ENCODE results near the gene EYA2.
A peak's percentile ranks its signal among the peaks of the same experiment; 100 is the strongest.

The EYA2 gene

GRCh38 chr20:46962452-46963195 is 68.0 kb downstream of the EYA2 start:
- Histone ChIP-seq H2BK15ac (ENCODE audit: low read length) (no peak overlapping the region), H3K4me1 (ENCODE audit: control insufficient read depth in 2 of 2, insufficient read depth in 1 of 2, low read depth in 1 of 2, low read length in 2 of 2) (peaks cover 0 to 2% of the 10 kb centered on the region in 2 donors), H4K8ac (ENCODE audit: low read depth, low read length) (no peak overlapping the region), H3K79me1 (ENCODE audit: low read depth, low read length) (no peaks in the 10 kb centered on the region), H4K91ac (ENCODE audit: low read depth, low read length, poor library complexity) (no peak overlapping the region), H3K18ac (ENCODE audit: low read length) (peak overlapping the region; percentile 32), H2BK120ac (ENCODE audit: low read depth, low read length) (no peak overlapping the region), H2BK5ac (ENCODE audit: low read length) (no peak overlapping the region), H3K36me3 (replicated peaks in 1 of 2; ENCODE audit: control insufficient read depth in 2 of 2, insufficient read depth in 2 of 2, low read length in 2 of 2) (no peaks in the 10 kb centered on the region), H2BK12ac (ENCODE audit: low read length) (no peak overlapping the region), H3K9ac (ENCODE audit: low read depth, low read length, poor library complexity) (no peak overlapping the region), H3K9me3 (replicated peaks in 1 of 2; ENCODE audit: control insufficient read depth in 2 of 2, insufficient read depth in 1 of 2, low read depth in 1 of 2, low read length in 2 of 2) (no peaks in the 10 kb centered on the region), H3K14ac (ENCODE audit: low read length) (no peak overlapping the region), H3K4me2 (ENCODE audit: insufficient read depth, low read length, poor library complexity, severe bottlenecking) (no peak overlapping the region), H2AFZ (ENCODE audit: low read length) (no peak overlapping the region), H3K27ac (replicated peaks; ENCODE audit: low read length) (no peak overlapping the region), H2AK5ac (ENCODE audit: low read depth, low read length) (no peak overlapping the region), H3K23ac (ENCODE audit: low read depth, low read length, poor library complexity) (no peak overlapping the region), H3K27me3 (ENCODE audit: control insufficient read depth in 3 of 3, insufficient read depth in 3 of 3, low read depth in 1 of 3, low read length in 3 of 3) (no peaks in the 10 kb centered on the region), H3K4me3 (ENCODE audit: low read length in 2 of 2) (peak overlapping the region in 1 of 2 donors; percentile 32), H3K4ac (ENCODE audit: low read length) (no peak overlapping the region)
- no CpG with 5 or more reads among the region's 11 CpGs for whole genome bisulfite sequencing, 2 donors (ENCODE audit: extremely low coverage in 2 of 2, insufficient read length in 2 of 2, insufficient replicate concordance in 1 of 2)
- no peak for DNase-seq (ENCODE audit: low spot score)

GRCh38 chr20:46963196-46963529 is 68.5 kb downstream of the EYA2 start:
- Histone ChIP-seq H2BK5ac (ENCODE audit: low read length) (no peak overlapping the region), H4K91ac (ENCODE audit: low read depth, low read length, poor library complexity) (no peak overlapping the region), H3K36me3 (replicated peaks in 1 of 2; ENCODE audit: control insufficient read depth in 2 of 2, insufficient read depth in 2 of 2, low read length in 2 of 2) (no peaks in the 10 kb centered on the region), H3K14ac (ENCODE audit: low read length) (no peak overlapping the region), H2AK5ac (ENCODE audit: low read depth, low read length) (no peak overlapping the region), H3K9me3 (replicated peaks in 1 of 2; ENCODE audit: control insufficient read depth in 2 of 2, insufficient read depth in 1 of 2, low read depth in 1 of 2, low read length in 2 of 2) (no peaks in the 10 kb centered on the region), H2BK12ac (ENCODE audit: low read length) (no peak overlapping the region), H3K23ac (ENCODE audit: low read depth, low read length, poor library complexity) (no peak overlapping the region), H2BK120ac (ENCODE audit: low read depth, low read length) (no peak overlapping the region), H3K4ac (ENCODE audit: low read length) (no peak overlapping the region), H3K79me1 (ENCODE audit: low read depth, low read length) (no peaks in the 10 kb centered on the region), H3K9ac (ENCODE audit: low read depth, low read length, poor library complexity) (no peak overlapping the region), H3K4me2 (ENCODE audit: insufficient read depth, low read length, poor library complexity, severe bottlenecking) (no peak overlapping the region), H2BK15ac (ENCODE audit: low read length) (no peak overlapping the region), H2AFZ (ENCODE audit: low read length) (no peak overlapping the region), H3K4me1 (ENCODE audit: control insufficient read depth in 2 of 2, insufficient read depth in 1 of 2, low read depth in 1 of 2, low read length in 2 of 2) (peaks cover 0 to 2% of the 10 kb centered on the region in 2 donors), H4K8ac (ENCODE audit: low read depth, low read length) (no peak overlapping the region), H3K27me3 (ENCODE audit: control insufficient read depth in 3 of 3, insufficient read depth in 3 of 3, low read depth in 1 of 3, low read length in 3 of 3) (no peaks in the 10 kb centered on the region), H3K27ac (replicated peaks; ENCODE audit: low read length) (no peak overlapping the region), H3K4me3 (ENCODE audit: low read length in 2 of 2) (no peak overlapping the region), H3K18ac (ENCODE audit: low read length) (no peak overlapping the region)
- WGBS, 2 donors (ENCODE audit: extremely low coverage in 2 of 2, insufficient read length in 2 of 2, insufficient replicate concordance in 1 of 2), result no CpG with 5 or more reads among the region's 3 CpGs
- DNase-seq (ENCODE audit: low spot score), result no peak

- Histone ChIP-seq H3K14ac (ENCODE audit: low read length) (no peak overlapping the region), H2BK120ac (ENCODE audit: low read depth, low read length) (no peak overlapping the region), H2AFZ (ENCODE audit: low read length) (no peak overlapping the region), H3K4ac (ENCODE audit: low read length) (no peak overlapping the region), H3K36me3 (replicated peaks in 1 of 2; ENCODE audit: control insufficient read depth in 2 of 2, insufficient read depth in 2 of 2, low read length in 2 of 2) (no peaks in the 10 kb centered on the region), H4K8ac (ENCODE audit: low read depth, low read length) (no peak overlapping the region), H3K18ac (ENCODE audit: low read length) (no peak overlapping the region), H3K23ac (ENCODE audit: low read depth, low read length, poor library complexity) (no peak overlapping the region), H3K9ac (ENCODE audit: low read depth, low read length, poor library complexity) (no peak overlapping the region), H4K91ac (ENCODE audit: low read depth, low read length, poor library complexity) (no peak overlapping the region), H2AK5ac (ENCODE audit: low read depth, low read length) (no peak overlapping the region), H3K4me1 (ENCODE audit: control insufficient read depth in 2 of 2, insufficient read depth in 1 of 2, low read depth in 1 of 2, low read length in 2 of 2) (peaks cover 0 to 2% of the 10 kb centered on the region in 2 donors), H2BK15ac (ENCODE audit: low read length) (no peak overlapping the region), H3K79me1 (ENCODE audit: low read depth, low read length) (no peaks in the 10 kb centered on the region), H3K4me2 (ENCODE audit: insufficient read depth, low read length, poor library complexity, severe bottlenecking) (no peak overlapping the region), H3K27me3 (ENCODE audit: control insufficient read depth in 3 of 3, insufficient read depth in 3 of 3, low read depth in 1 of 3, low read length in 3 of 3) (no peaks in the 10 kb centered on the region), H2BK5ac (ENCODE audit: low read length) (no peak overlapping the region), H3K9me3 (replicated peaks in 1 of 2; ENCODE audit: control insufficient read depth in 2 of 2, insufficient read depth in 1 of 2, low read depth in 1 of 2, low read length in 2 of 2) (no peaks in the 10 kb centered on the region), H2BK12ac (ENCODE audit: low read length) (no peak overlapping the region), H3K27ac (replicated peaks; ENCODE audit: low read length) (no peak overlapping the region), H3K4me3 (ENCODE audit: low read length in 2 of 2) (no peak overlapping the region)
- no CpG with 5 or more reads among the region's 13 CpGs for WGBS, 2 donors (ENCODE audit: extremely low coverage in 2 of 2, insufficient read length in 2 of 2, insufficient replicate concordance in 1 of 2)
- DNase-seq (ENCODE audit: low spot score), result no peak
Observed at GRCh38 chr20:46963758-46964617, 69.3 kb downstream of the EYA2 start.

All from neuronal stem cell (in vitro differentiated cells).